ENCODE results near the gene MRPL36. TPM values are rescaled to one million over a fixed set of nuclear protein-coding genes. Genes with fewer than 3 reads are reported as not detected.

MRPL36 gene
- total and polyA plus RNA-seq, 2 experiments from 2014 or later, result 47.5 to 149 TPM

DNA sequence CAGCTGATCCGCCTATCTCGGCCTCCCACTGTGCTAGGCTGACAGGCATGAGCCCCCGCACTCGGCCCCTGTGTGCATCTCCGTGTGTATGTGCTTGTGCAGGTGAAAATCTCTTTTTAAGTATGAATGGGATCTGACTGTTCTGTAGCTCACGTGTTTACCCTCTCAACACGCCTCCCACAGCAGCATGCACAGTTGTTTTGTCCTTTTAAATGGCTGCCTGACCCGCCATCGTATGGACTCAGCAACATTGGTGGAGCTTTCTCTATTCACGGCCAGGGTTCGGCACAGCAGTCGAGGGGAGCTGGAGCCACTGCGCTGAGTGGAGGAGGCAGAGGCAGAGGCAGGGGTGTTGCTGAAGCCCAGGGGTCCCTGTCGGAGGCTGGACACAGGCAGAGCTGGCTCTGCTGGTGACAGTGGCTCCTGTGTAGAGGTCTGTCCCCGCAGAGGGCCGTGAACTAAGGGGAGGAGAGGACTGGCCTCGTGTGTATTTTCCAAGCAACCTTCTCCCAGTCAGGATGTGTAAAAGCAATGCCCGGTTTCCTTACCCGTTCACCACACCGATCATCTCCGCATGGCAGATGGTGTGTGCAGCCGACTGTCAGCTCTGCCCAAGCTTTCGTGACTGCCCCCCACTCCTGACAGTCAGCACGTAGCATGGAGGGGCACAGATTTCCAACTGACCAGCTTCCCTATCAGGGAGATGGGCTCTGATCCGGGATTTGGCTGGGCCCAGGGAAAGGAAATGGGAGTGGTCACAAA lies 37.3 kb downstream of the MRPL36 start:
- no peak for DNase-seq (ENCODE audit: low spot score)
- peaks cover 14% of the 10 kb centered on the region for H3K9me3 Mint-ChIP-seq

More for the DNA sequence above, 37.3 kb downstream of the MRPL36 start:
- no peak overlapping the region for H2AFZ ChIP-seq
- H3K4me1 ChIP-seq (ENCODE audit: insufficient read depth), result no peaks in the 10 kb centered on the region
- H4K20me1 ChIP-seq (replicated peaks; ENCODE audit: insufficient read depth), result no peaks in the 10 kb centered on the region
- H3K79me2 ChIP-seq (replicated peaks; ENCODE audit: insufficient read depth), result no peaks in the 10 kb centered on the region
- H3F3A ChIP-seq (replicated peaks; ENCODE audit: low read depth), result no peaks in the 10 kb centered on the region
- no peaks in the 10 kb centered on the region for H3K9me2 ChIP-seq (ENCODE audit: insufficient read depth)
- Mint-ChIP-seq H3K27me3 (ENCODE audit: insufficient read depth, low read depth, poor library complexity) (peaks cover 7% of the 10 kb centered on the region), H3K4me3 (no peak overlapping the region), H3K4me1 (peaks cover 18% of the 10 kb centered on the region), H3K36me3 (ENCODE audit: low read depth) (peaks cover 10% of the 10 kb centered on the region; the same call in 2 of the 3 replicates), H3K27ac (no peak overlapping the region)
- TF ChIP-seq, protein P1, sequence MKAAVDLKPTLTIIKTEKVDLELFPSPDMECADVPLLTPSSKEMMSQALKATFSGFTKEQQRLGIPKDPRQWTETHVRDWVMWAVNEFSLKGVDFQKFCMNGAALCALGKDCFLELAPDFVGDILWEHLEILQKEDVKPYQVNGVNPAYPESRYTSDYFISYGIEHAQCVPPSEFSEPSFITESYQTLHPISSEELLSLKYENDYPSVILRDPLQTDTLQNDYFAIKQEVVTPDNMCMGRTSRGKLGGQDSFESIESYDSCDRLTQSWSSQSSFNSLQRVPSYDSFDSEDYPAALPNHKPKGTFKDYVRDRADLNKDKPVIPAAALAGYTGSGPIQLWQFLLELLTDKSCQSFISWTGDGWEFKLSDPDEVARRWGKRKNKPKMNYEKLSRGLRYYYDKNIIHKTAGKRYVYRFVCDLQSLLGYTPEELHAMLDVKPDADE (IDR thresholded peaks at IDR 0.05), result no peak
- TF ChIP-seq ZNF331 (CRISPR knock-in tag; IDR thresholded peaks at IDR 0.05; ENCODE audit: low read depth) (no peak), ZNF114 (CRISPR knock-in tag; IDR thresholded peaks at IDR 0.05) (no peak), NANOG (IDR thresholded peaks at IDR 0.05; ENCODE audit: borderline replicate concordance) (no peak), JUNB (IDR thresholded peaks at IDR 0.05; ENCODE audit: unreplicated experiment) (no peak)
- TF ChIP-seq, protein P2, sequence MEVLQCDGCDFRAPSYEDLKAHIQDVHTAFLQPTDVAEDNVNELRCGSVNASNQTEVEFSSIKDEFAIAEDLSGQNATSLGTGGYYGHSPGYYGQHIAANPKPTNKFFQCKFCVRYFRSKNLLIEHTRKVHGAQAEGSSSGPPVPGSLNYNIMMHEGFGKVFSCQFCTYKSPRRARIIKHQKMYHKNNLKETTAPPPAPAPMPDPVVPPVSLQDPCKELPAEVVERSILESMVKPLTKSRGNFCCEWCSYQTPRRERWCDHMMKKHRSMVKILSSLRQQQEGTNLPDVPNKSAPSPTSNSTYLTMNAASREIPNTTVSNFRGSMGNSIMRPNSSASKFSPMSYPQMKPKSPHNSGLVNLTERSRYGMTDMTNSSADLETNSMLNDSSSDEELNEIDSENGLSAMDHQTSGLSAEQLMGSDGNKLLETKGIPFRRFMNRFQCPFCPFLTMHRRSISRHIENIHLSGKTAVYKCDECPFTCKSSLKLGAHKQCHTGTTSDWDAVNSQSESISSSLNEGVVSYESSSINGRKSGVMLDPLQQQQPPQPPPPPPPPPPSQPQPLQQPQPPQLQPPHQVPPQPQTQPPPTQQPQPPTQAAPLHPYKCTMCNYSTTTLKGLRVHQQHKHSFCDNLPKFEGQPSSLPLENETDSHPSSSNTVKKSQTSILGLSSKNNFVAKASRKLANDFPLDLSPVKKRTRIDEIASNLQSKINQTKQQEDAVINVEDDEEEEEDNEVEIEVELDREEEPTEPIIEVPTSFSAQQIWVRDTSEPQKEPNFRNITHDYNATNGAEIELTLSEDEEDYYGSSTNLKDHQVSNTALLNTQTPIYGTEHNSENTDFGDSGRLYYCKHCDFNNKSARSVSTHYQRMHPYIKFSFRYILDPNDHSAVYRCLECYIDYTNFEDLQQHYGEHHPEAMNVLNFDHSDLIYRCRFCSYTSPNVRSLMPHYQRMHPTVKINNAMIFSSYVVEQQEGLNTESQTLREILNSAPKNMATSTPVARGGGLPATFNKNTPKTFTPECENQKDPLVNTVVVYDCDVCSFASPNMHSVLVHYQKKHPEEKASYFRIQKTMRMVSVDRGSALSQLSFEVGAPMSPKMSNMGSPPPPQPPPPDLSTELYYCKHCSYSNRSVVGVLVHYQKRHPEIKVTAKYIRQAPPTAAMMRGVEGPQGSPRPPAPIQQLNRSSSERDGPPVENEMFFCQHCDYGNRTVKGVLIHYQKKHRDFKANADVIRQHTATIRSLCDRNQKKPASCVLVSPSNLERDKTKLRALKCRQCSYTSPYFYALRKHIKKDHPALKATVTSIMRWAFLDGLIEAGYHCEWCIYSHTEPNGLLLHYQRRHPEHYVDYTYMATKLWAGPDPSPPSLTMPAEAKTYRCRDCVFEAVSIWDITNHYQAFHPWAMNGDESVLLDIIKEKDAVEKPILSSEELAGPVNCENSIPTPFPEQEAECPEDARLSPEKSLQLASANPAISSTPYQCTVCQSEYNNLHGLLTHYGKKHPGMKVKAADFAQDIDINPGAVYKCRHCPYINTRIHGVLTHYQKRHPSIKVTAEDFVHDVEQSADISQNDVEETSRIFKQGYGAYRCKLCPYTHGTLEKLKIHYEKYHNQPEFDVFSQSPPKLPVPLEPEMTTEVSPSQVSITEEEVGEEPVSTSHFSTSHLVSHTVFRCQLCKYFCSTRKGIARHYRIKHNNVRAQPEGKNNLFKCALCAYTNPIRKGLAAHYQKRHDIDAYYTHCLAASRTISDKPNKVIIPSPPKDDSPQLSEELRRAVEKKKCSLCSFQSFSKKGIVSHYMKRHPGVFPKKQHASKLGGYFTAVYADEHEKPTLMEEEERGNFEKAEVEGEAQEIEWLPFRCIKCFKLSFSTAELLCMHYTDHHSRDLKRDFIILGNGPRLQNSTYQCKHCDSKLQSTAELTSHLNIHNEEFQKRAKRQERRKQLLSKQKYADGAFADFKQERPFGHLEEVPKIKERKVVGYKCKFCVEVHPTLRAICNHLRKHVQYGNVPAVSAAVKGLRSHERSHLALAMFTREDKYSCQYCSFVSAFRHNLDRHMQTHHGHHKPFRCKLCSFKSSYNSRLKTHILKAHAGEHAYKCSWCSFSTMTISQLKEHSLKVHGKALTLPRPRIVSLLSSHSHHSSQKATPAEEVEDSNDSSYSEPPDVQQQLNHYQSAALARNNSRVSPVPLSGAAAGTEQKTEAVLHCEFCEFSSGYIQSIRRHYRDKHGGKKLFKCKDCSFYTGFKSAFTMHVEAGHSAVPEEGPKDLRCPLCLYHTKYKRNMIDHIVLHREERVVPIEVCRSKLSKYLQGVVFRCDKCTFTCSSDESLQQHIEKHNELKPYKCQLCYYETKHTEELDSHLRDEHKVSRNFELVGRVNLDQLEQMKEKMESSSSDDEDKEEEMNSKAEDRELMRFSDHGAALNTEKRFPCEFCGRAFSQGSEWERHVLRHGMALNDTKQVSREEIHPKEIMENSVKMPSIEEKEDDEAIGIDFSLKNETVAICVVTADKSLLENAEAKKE (CRISPR knock-in tag; IDR thresholded peaks at IDR 0.05), result no peak
- no peaks in the 10 kb centered on the region for H3K36me3 ChIP-seq (ENCODE audit: insufficient read depth)
- no peaks in the 10 kb centered on the region for H3K27me3 ChIP-seq (ENCODE audit: insufficient read depth)
- no peak overlapping the region for H3K27ac ChIP-seq (ENCODE audit: low read depth)
- no peak overlapping the region for H3K4me2 ChIP-seq
- H3K4me3 ChIP-seq, result no peak overlapping the region
- no peak for ATAC-seq

Data from GM23338 (cell line).